Measurements from ENCODE around the gene SLC8A3. TPM values are rescaled to one million over a fixed set of nuclear protein-coding genes. Genes with fewer than 3 reads are reported as not detected.

Gene SLC8A3
- total RNA-seq, 3 donors from 2014 or later (not counting 1 experiment from before 2014, with no cell fraction given) = 0.30 to 0.56 (median 0.32) TPM

DNA sequence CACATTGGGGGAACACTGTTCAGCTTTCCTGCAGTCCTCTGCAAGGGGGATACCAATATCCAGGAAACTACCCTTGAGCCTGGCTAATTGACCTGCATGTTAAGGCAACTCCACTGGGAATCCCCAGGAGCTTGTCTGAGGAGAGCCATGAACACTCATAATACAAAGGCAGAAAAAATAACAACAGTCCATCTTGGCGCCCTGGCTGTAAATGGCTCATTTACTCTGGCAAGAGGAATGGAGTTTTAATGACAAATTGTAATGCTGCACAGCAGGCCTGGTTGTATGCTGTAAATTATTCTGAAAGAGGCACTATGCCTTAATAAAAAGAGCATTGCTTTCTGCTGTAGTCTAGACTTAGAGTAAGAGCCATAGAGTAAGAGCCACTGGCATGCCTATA, 58.3 kb downstream of the SLC8A3 start:
- no peaks in the 10 kb centered on the region for H3K9me3 ChIP-seq (ENCODE audit: control insufficient read depth, insufficient read depth, low read length)
- no peak for DNase-seq
- H3K4me3 ChIP-seq (ENCODE audit: low read length) = no peak overlapping the region
- Mint-ChIP-seq H3K9me3 (no peaks in the 10 kb centered on the region), H3K27ac (no peak overlapping the region), H3K4me3 (no peak overlapping the region), H3K27me3 (ENCODE audit: low read depth in 2 of 2) (peaks cover 13 to 15% of the 10 kb centered on the region in 2 donors), H3K36me3 (no peaks in the 10 kb centered on the region), H3K4me1 (no peaks in the 10 kb centered on the region)
- H3K27ac ChIP-seq (ENCODE audit: low read length) = no peak overlapping the region
- whole genome bisulfite sequencing (ENCODE audit: insufficient coverage) = 100% methylated on average over 1 of the region's 1 CpG
- TF ChIP-seq, protein P1, sequence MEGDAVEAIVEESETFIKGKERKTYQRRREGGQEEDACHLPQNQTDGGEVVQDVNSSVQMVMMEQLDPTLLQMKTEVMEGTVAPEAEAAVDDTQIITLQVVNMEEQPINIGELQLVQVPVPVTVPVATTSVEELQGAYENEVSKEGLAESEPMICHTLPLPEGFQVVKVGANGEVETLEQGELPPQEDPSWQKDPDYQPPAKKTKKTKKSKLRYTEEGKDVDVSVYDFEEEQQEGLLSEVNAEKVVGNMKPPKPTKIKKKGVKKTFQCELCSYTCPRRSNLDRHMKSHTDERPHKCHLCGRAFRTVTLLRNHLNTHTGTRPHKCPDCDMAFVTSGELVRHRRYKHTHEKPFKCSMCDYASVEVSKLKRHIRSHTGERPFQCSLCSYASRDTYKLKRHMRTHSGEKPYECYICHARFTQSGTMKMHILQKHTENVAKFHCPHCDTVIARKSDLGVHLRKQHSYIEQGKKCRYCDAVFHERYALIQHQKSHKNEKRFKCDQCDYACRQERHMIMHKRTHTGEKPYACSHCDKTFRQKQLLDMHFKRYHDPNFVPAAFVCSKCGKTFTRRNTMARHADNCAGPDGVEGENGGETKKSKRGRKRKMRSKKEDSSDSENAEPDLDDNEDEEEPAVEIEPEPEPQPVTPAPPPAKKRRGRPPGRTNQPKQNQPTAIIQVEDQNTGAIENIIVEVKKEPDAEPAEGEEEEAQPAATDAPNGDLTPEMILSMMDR (IDR thresholded peaks at IDR 0.05) = no peak
- H3K27me3 ChIP-seq (ENCODE audit: control insufficient read depth, insufficient read depth, low read length) = no peaks in the 10 kb centered on the region
- H3K4me1 ChIP-seq (ENCODE audit: control insufficient read depth, insufficient read depth, low read length) = no peaks in the 10 kb centered on the region
- ATAC-seq = no peak
- intact Hi-C loops (cut with micrococcal nuclease) = no loop called here
- no peaks in the 10 kb centered on the region for H3K36me3 ChIP-seq (ENCODE audit: control insufficient read depth, insufficient read depth, low read length)

DNA sequence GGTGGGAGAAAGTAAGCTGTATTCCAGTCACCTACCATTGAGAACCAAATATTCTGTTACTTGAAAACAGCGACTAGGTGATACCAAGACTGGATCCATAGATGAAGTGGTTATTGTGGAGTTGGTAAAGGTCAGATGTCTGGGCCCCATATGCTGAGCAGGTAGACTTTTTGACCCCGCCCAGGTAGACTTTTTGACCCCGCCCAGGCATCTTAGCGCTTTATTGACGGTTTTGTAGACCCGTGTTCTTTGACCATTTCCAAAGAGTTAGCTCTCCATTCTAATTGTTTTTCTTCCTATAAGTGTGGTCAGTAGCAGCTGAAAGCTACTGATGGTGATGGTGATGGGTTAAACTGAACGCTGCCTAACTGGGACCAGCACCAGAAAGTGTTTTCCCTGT, 61.6 kb downstream of the SLC8A3 start:
- TF ChIP-seq, protein P1 (IDR thresholded peaks at IDR 0.05) = no peak
- Mint-ChIP-seq H3K4me1 (no peaks in the 10 kb centered on the region), H3K27me3 (ENCODE audit: low read depth in 2 of 2) (peaks cover 13 to 15% of the 10 kb centered on the region in 2 donors), H3K36me3 (no peaks in the 10 kb centered on the region), H3K27ac (no peak overlapping the region), H3K4me3 (no peak overlapping the region), H3K9me3 (no peaks in the 10 kb centered on the region)
- intact Hi-C loops (cut with micrococcal nuclease) = no loop called here
- H3K36me3 ChIP-seq (ENCODE audit: control insufficient read depth, insufficient read depth, low read length) = no peaks in the 10 kb centered on the region
- no peak overlapping the region for H3K27ac ChIP-seq (ENCODE audit: low read length)
- H3K27me3 ChIP-seq (ENCODE audit: control insufficient read depth, insufficient read depth, low read length) = no peaks in the 10 kb centered on the region
- H3K4me1 ChIP-seq (ENCODE audit: control insufficient read depth, insufficient read depth, low read length) = no peaks in the 10 kb centered on the region
- no peaks in the 10 kb centered on the region for H3K9me3 ChIP-seq (ENCODE audit: control insufficient read depth, insufficient read depth, low read length)
- DNase-seq = no peak
- no peak for ATAC-seq
- 91% methylated on average over 7 of the region's 7 CpGs for WGBS (ENCODE audit: insufficient coverage)
- H3K4me3 ChIP-seq (ENCODE audit: low read length) = no peak overlapping the region

DNA sequence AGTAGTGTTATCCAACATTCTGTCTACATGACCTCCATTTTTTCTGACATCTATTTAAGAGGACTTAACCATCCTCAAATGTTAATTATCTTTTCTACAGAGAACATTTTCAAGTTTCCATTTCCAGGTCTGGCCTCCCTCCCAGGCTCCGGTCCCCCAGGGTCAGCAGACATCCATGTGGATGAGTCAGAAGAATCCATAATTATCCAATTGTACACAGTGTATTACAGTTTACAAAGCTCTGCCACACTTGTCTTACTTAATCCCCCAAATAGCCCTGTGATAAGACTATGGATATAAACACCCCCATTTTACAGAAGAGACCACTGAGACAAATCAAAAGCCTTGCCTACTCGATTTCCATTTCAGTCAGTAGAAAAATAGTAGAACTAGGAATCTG, 65.0 kb downstream of the SLC8A3 start:
- intact Hi-C loops (cut with micrococcal nuclease) = no loop called here
- H3K4me1 Mint-ChIP-seq = no peaks in the 10 kb centered on the region
- H3K36me3 ChIP-seq (ENCODE audit: control insufficient read depth, insufficient read depth, low read length) = no peaks in the 10 kb centered on the region
- H3K4me3 Mint-ChIP-seq = no peak overlapping the region
- TF ChIP-seq, protein P1 (IDR thresholded peaks at IDR 0.05) = no peak
- H3K27me3 ChIP-seq (ENCODE audit: control insufficient read depth, insufficient read depth, low read length) = no peaks in the 10 kb centered on the region
- no peak overlapping the region for H3K27ac Mint-ChIP-seq
- peaks cover 7% of the 10 kb centered on the region in 2 donors for H3K27me3 Mint-ChIP-seq (ENCODE audit: low read depth in 2 of 2)
- no peaks in the 10 kb centered on the region for H3K36me3 Mint-ChIP-seq
- H3K9me3 ChIP-seq (ENCODE audit: control insufficient read depth, insufficient read depth, low read length) = no peaks in the 10 kb centered on the region
- no peak overlapping the region for H3K27ac ChIP-seq (ENCODE audit: low read length)
- 97% methylated on average over 2 of the region's 2 CpGs for WGBS (ENCODE audit: insufficient coverage)
- H3K4me1 ChIP-seq (ENCODE audit: control insufficient read depth, insufficient read depth, low read length) = no peaks in the 10 kb centered on the region
- H3K9me3 Mint-ChIP-seq = no peaks in the 10 kb centered on the region
- ATAC-seq (no peak), DNase-seq (no peak)
- no peak overlapping the region for H3K4me3 ChIP-seq (ENCODE audit: low read length)

GRCh38 chr14:70121521-70121920, 67.2 kb downstream of the SLC8A3 start:
- WGBS (ENCODE audit: insufficient coverage) = 88% methylated on average over 1 of the region's 1 CpG
- H3K9me3 ChIP-seq (ENCODE audit: control insufficient read depth, insufficient read depth, low read length) = no peaks in the 10 kb centered on the region
- DNase-seq = no peak
- Mint-ChIP-seq H3K4me3 (no peak overlapping the region), H3K27me3 (ENCODE audit: low read depth in 2 of 2) (peaks cover 7 to 17% of the 10 kb centered on the region in 2 donors), H3K27ac (no peak overlapping the region), H3K9me3 (no peaks in the 10 kb centered on the region), H3K36me3 (no peaks in the 10 kb centered on the region), H3K4me1 (no peaks in the 10 kb centered on the region)
- H3K27me3 ChIP-seq (ENCODE audit: control insufficient read depth, insufficient read depth, low read length) = no peaks in the 10 kb centered on the region
- TF ChIP-seq, protein P1 (IDR thresholded peaks at IDR 0.05) = no peak
- intact Hi-C loops (cut with micrococcal nuclease) = no loop called here
- H3K4me1 ChIP-seq (ENCODE audit: control insufficient read depth, insufficient read depth, low read length) = no peaks in the 10 kb centered on the region
- no peak overlapping the region for H3K4me3 ChIP-seq (ENCODE audit: low read length)
- H3K27ac ChIP-seq (ENCODE audit: low read length) = no peak overlapping the region
- ATAC-seq = no peak
- no peaks in the 10 kb centered on the region for H3K36me3 ChIP-seq (ENCODE audit: control insufficient read depth, insufficient read depth, low read length)

Measured in natural killer cell (primary cell).